CD4-positive, alpha-beta T cell (primary cell): ENCODE data around the gene ESR2. TPM values are rescaled to one million over a fixed set of nuclear protein-coding genes. Genes with fewer than 3 reads are reported as not detected.

ENCODE experiments used
- ATAC-seq: fragments of 200-7000 bp; cut with Tn5 transposase; one replicate; pipeline ENCODE4 v1.10.0; 2022; ENCODE audit warnings: mild to moderate bottlenecking; ENCODE audit not compliant: poor library complexity
- CTCF ChIA-PET: fragments of 350-600 bp; sonication (Branson Sonifier 250); formaldehyde crosslinking; loops from one replicate; lab custom pipeline; 2021; ENCODE audit warnings: antibody characterized with exemption, inconsistent platforms; lab: Charles Lee
- POLR2A ChIA-PET: fragments of 350-600 bp; sonication (Branson Sonifier 250); formaldehyde crosslinking; loops from one replicate; lab custom pipeline; 2021; ENCODE audit warnings: antibody characterized with exemption, inconsistent platforms; lab: Charles Lee
- DNase-seq, 14 experiments: peaks; one replicate each; pipeline ENCODE4 v3.0.0-alpha.2; 2013 to 2020; ENCODE audit warnings: mixed read lengths in 2 of 14
- H3K27ac ChIP-seq, 2 donors: one replicate each; pipeline versions ENCODE4 v1.5.1 to v1.7.0; 2013; ENCODE audit warnings: low read length in 2 of 2, low read depth in 1 of 2, mild to moderate bottlenecking in 1 of 2
- H3K27me3 ChIP-seq, 2 experiments: 1 replicate in 1 of 2; 2 replicates in 1 of 2; pipeline versions ENCODE4 v1.6.1 to v1.7.0; 2013; ENCODE audit warnings: low read length in 2 of 2, control low read depth in 1 of 2, mild to moderate bottlenecking in 1 of 2, moderate library complexity in 1 of 2; ENCODE audit not compliant: insufficient read depth in 2 of 2, control insufficient read depth in 1 of 2
- H3K36me3 ChIP-seq: one replicate; pipeline ENCODE4 v1.6.1; 2013; ENCODE audit warnings: low read length, control low read depth; ENCODE audit not compliant: insufficient read depth
- H3K4me1 ChIP-seq: one replicate; pipeline ENCODE4 v1.6.1; 2013; ENCODE audit warnings: low read length, control low read depth; ENCODE audit not compliant: insufficient read depth
- H3K4me3 ChIP-seq: one replicate; pipeline ENCODE4 v1.5.1; 2013; ENCODE audit warnings: mild to moderate bottlenecking, low read length, moderate library complexity
- H3K9me3 ChIP-seq, 2 experiments: 1 replicate in 1 of 2; 2 replicates in 1 of 2; pipeline versions ENCODE4 v1.6.1 to v1.7.0; 2013; ENCODE audit warnings: low read length in 2 of 2, mild to moderate bottlenecking in 2 of 2, control low read depth in 1 of 2, moderate library complexity in 1 of 2; ENCODE audit not compliant: control insufficient read depth in 1 of 2, insufficient read depth in 1 of 2
- H3K27ac Mint-ChIP-seq: one replicate; pipeline ENCODE4 v1.8.0; 2020; ENCODE audit warnings: mixed read lengths
- H3K27me3 Mint-ChIP-seq: one replicate; pipeline ENCODE4 v1.8.0; 2021; ENCODE audit warnings: mixed read lengths
- H3K36me3 Mint-ChIP-seq: one replicate; pipeline ENCODE4 v1.8.0; 2021; ENCODE audit warnings: low read depth, mixed read lengths
- H3K4me1 Mint-ChIP-seq: one replicate; pipeline ENCODE4 v1.8.0; 2021; ENCODE audit warnings: low read depth, mixed read lengths
- H3K4me3 Mint-ChIP-seq: one replicate; pipeline ENCODE4 v1.8.0; 2020; ENCODE audit warnings: mild to moderate bottlenecking, mixed read lengths
- H3K9me3 Mint-ChIP-seq: one replicate; pipeline ENCODE4 v1.8.0; 2020; ENCODE audit warnings: mixed read lengths
- intact Hi-C, 2 experiments: fragments of 100-400 bp; cut with DNase I in 1 of 2; cut with micrococcal nuclease in 1 of 2; formaldehyde crosslinking; loops; one replicate each; pipeline versions ENCODE4 v1.15.1 to v1.9.0; 2023 to 2025; cut with DNase I, micrococcal nuclease
- total RNA-seq, 174 experiments: library from RNA in 2 of 174; stranded (reverse) in 2 of 174; gene quantifications; one replicate each; pipeline ENCODE4 v1.2.3 and lab custom pipeline; 2021 to 2026
- TF ChIP-seq, protein P1 (sequence below): fragments of 200-600 bp; IDR thresholded peaks from one replicate; pipeline ENCODE4 v1.8.0; 2022; ENCODE audit warnings: antibody characterized with exemption, mild to moderate bottlenecking

ESR2 gene
- total RNA-seq, 2 experiments from 2014 or later, result 0.08 TPM; not detected in 1

DNA sequence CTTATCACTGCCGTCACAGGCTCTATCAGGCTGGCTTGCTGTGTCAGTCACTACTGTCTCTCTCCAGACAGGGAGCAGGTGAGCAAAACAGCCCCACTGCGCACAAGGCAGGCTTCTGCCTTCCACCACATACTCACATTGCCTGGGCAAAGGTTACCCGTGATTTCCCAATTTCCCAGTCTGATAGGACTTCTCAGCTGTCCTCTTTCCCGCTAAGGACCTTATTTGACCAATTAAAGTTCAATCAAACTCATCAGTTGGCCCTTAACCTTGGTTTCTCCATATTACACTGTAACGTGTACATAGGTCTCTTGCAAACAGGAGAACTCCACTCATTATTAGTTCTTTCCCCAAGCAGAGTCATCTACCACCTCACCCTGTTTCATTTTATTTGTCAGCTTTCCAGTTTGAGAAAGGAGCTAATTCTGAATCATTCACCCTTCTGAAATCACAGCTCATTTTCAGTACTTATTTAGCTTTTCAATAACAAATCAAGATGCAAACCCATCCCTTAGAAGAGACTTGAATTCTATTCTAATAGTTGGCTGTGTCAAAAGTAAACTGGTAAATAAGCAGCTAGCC, 170.8 kb downstream of the ESR2 start:
- TF ChIP-seq, protein P1, sequence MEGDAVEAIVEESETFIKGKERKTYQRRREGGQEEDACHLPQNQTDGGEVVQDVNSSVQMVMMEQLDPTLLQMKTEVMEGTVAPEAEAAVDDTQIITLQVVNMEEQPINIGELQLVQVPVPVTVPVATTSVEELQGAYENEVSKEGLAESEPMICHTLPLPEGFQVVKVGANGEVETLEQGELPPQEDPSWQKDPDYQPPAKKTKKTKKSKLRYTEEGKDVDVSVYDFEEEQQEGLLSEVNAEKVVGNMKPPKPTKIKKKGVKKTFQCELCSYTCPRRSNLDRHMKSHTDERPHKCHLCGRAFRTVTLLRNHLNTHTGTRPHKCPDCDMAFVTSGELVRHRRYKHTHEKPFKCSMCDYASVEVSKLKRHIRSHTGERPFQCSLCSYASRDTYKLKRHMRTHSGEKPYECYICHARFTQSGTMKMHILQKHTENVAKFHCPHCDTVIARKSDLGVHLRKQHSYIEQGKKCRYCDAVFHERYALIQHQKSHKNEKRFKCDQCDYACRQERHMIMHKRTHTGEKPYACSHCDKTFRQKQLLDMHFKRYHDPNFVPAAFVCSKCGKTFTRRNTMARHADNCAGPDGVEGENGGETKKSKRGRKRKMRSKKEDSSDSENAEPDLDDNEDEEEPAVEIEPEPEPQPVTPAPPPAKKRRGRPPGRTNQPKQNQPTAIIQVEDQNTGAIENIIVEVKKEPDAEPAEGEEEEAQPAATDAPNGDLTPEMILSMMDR, result no peak
- intact Hi-C loops, result no loop called here
- Histone ChIP-seq H3K4me1 (no peaks in the 10 kb centered on the region), H3K9me3 (no peaks in the 10 kb centered on the region), H3K4me3 (no peak overlapping the region), H3K27me3 (no peaks in the 10 kb centered on the region), H3K36me3 (peaks cover 95% of the 10 kb centered on the region), H3K27ac (no peak overlapping the region)
- peaks cover 89% of the 10 kb centered on the region for H3K36me3 Mint-ChIP-seq
- no peak for DNase-seq
- ATAC-seq, result no peak
- no peaks in the 10 kb centered on the region for H3K27me3 Mint-ChIP-seq
- H3K27ac Mint-ChIP-seq, result no peak overlapping the region
- no peaks in the 10 kb centered on the region for H3K9me3 Mint-ChIP-seq
- no peaks in the 10 kb centered on the region for H3K4me1 Mint-ChIP-seq
- no peak overlapping the region for H3K4me3 Mint-ChIP-seq
- POLR2A ChIA-PET, result interaction anchor here (0.6 kb wide), 1 partner anchor 11 kb away, joined by 3 read pairs; no protein-coding TSS in a partner anchor
- CTCF ChIA-PET, result interaction anchor here (0.7 kb wide), 1 partner anchor 16 kb away, joined by 3 read pairs; no protein-coding TSS in a partner anchor

DNA sequence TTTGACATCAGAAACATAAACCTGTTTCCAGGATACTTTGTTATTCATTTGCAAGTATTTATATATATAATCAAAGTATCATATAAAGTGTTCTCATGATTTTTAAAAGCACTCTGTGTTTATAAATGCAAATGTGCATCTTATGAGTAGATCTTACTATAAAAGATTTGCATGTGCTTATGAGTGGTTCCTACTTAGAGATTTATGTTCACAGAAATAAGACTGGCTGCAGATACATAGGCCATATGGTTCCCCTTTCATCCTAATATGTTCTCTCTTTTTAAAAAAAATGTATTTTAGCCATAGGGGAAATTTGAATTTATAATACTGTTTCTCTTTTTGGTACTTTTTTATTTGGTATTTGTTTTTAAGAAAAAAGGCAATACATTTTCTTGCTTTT, 174.2 kb downstream of the ESR2 start:
- Mint-ChIP-seq H3K27ac (no peak overlapping the region), H3K4me1 (no peaks in the 10 kb centered on the region), H3K9me3 (no peaks in the 10 kb centered on the region), H3K36me3 (peaks cover 76% of the 10 kb centered on the region), H3K4me3 (no peak overlapping the region), H3K27me3 (no peaks in the 10 kb centered on the region)
- no peak overlapping the region for H3K4me3 ChIP-seq
- no peak for ATAC-seq
- CTCF ChIA-PET, result no interaction called here
- peaks cover 87% of the 10 kb centered on the region for H3K36me3 ChIP-seq
- no peaks in the 10 kb centered on the region for H3K9me3 ChIP-seq
- TF ChIP-seq, protein P1, result no peak
- H3K4me1 ChIP-seq, result no peaks in the 10 kb centered on the region
- intact Hi-C loops, result no loop called here
- H3K27ac ChIP-seq, result no peak overlapping the region
- H3K27me3 ChIP-seq, result no peaks in the 10 kb centered on the region
- POLR2A ChIA-PET, result no interaction called here
- DNase-seq, result no peak

DNA sequence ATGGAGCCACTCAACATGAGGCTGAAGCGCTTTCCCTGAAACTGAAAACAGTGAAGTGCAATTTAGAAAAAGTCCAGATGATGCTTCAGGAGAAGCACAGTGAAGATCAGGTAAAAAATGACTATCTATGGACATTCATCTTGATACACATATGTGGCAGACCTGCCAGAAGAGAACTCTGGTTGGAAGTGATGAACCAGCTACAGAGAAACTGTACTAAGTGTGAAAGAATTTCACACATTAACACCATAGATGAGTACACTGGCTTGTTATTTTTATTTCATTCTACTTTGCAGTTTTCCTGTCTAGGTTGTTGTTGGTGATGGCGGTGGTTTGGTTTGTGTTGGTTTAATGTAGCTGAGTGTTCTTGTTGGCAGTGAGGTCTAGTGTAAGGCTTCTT, 174.7 kb downstream of the ESR2 start:
- Mint-ChIP-seq H3K27ac (no peak overlapping the region), H3K27me3 (no peaks in the 10 kb centered on the region), H3K4me3 (no peak overlapping the region), H3K36me3 (peaks cover 74% of the 10 kb centered on the region), H3K4me1 (no peaks in the 10 kb centered on the region), H3K9me3 (no peaks in the 10 kb centered on the region)
- peaks cover 87% of the 10 kb centered on the region for H3K36me3 ChIP-seq
- ChIA-PET POLR2A (no interaction called here), CTCF (no interaction called here)
- no peak overlapping the region for H3K4me3 ChIP-seq
- TF ChIP-seq, protein P1, result no peak
- no peaks in the 10 kb centered on the region for H3K4me1 ChIP-seq
- intact Hi-C loops, result no loop called here
- H3K27ac ChIP-seq, result no peak overlapping the region
- no peaks in the 10 kb centered on the region for H3K27me3 ChIP-seq
- DNase-seq, result no peak
- no peak for ATAC-seq
- H3K9me3 ChIP-seq, result no peaks in the 10 kb centered on the region
